ELF-1 (cell line): ENCODE data around the gene NEMP2.

Experiments
- DNase-seq: peaks from one replicate; pipeline ENCODE4 v3.0.0-alpha.2; 2016; ENCODE audit warnings: low read depth, low spot score

The NEMP2 gene, protein sequence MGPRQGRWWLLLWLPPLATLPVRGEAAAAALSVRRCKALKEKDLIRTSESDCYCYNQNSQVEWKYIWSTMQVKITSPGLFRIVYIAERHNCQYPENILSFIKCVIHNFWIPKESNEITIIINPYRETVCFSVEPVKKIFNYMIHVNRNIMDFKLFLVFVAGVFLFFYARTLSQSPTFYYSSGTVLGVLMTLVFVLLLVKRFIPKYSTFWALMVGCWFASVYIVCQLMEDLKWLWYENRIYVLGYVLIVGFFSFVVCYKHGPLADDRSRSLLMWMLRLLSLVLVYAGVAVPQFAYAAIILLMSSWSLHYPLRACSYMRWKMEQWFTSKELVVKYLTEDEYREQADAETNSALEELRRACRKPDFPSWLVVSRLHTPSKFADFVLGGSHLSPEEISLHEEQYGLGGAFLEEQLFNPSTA

DNA sequence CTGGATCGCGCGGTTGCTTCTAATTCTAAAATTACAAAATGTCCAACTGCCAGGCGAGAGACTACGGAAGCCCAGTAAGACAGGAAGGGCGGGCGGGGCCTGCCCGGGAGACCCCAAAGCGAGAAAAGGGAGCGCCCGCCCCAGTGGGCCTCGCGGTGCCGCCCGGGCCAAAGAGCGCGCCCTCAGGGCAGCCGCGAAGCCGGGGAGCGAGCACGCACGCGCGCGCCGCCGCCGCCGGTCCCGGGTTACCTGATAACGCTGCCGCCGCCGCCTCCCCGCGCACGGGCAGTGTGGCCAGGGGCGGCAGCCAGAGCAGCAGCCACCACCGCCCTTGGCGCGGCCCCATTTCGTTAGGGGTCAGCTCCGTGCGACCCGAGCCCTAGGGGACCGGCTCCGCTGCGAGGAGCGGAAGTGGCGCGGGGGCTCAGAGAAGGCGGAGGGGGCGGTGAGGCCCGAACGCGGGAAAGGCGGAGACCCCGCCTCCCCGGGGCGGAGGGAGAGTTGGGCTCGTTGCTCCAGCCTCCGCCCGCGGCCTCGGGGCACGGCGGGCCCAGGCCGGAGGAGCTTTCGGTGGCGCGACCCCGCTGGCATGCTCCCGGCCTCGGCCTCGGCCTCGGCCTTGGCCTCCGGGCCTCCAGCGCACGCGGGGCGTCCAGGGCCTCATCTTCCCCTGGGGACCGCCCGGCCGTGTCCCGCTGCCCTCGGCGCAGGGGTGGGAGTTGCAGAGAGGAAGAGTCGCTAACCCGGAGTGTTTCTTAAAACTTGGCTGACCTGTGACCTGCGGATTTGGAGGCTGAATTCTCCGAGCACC lies at the start of gene NEMP2:
Gene NEMP2, minus strand, starts transcription at position 413 of the 811 bp plus-strand sequence. Its CDS starts 67 bp downstream, at position 346.
- DNase-seq: peak; percentile 91

DNA sequence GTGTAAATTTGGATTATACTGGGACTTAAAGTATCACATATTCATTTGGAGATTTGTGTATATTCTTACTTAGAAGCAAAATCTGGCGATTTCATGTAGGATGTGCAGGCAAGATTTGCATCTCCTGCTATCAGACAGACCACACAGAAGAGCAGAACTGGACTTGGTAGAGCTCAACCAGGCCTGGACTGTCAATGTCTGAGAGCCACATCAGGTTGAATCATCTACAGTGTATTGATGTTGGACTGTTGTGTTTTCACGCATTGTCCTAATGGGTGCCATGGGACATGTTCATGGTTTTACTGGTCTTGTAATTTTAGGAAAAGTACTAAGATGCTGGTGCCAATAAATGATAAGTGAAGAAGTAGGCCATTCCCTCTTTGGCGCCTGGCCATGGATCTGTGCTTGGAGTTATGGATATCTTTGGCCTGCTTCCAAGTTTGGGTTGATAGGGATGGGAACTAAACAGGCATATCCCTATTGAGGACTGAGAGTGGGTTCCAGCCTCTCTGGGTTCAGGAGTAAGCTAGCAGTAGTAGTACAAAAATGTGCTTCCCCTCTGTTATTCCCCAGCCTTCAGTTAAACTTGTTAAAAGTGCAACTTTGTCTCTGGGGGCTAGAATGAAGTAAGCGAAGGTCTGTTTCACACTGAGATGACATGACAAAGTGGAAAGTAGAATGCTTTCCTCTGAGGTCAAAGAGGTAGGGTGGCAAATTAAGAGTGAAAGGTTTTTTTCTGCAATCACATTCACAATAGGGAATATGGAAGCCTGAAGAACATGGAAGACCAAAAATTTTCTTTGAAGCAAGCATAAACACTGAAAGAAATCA lies 49.2 kb upstream of the NEMP2 start:
- DNase-seq: no peak

- no peak for DNase-seq
These were observed 48.4 kb upstream of the NEMP2 start for GRCh38 chr2:190582736-190583506.

DNA sequence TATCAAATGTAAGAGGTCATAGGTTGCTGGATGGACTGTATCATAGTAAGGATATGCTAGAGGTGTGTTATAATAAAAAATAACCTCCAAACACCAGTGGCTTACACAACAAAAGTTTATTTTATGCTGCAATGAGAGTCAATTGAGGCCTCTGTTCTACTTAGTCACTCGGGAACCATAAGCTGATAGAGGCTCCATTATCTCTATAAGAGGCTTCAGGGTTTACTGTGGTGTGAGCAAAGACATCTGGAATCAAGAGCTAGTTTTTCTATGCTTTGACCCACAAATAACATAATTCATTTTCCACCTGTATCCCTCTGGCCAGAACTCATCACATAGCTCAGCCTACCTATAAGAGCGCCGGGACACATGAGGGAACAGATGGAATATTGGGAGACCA lies 47.5 kb upstream of the NEMP2 start:
- no peak for DNase-seq

DNA sequence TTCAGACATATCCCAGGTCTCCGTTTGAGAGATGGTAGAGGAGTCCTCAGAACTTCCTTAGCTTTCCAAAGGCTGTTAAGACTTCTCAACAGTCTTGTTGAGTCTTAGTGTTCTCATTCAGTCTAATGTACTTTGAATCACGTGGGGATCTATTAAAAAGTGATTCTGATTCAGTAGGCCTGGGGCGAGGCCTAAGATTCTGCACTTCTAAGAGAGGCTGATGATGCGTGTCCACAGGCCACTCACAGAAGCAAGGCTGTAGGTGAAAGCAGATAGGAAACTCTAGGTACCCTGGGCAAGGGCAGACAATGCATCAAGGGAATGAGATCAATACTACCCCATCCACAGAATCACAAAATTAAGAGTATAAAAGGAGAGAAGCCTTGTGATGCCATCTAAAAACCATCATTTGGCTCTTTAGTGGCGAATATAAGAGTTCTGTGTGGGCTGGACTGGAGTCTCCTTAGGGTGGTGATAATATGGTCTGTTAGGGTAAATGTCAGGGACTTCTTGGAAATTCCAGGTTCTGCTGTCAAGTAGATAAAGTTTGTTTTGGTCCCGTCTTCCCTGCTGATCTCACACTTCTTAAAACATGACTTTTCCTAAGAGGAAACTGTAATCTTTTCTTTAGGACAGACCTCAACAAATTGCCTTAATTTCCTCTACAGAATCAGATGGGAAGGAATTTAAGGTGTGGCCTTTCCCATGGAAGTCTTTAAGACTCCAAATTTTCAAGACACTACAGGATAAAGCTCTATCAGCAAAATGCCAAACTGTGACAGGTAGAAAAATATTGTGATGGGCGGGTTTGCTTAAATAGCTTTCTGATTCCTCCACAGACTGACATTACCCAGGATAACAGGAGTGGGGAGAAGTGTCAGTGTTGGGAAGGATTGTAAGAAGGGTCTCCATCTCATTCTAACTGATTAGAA lies 45.7 kb upstream of the NEMP2 start:
- DNase-seq: no peak

GRCh38 chr2:190579058-190579410 lies 44.5 kb upstream of the NEMP2 start:
- DNase-seq: no peak

DNA sequence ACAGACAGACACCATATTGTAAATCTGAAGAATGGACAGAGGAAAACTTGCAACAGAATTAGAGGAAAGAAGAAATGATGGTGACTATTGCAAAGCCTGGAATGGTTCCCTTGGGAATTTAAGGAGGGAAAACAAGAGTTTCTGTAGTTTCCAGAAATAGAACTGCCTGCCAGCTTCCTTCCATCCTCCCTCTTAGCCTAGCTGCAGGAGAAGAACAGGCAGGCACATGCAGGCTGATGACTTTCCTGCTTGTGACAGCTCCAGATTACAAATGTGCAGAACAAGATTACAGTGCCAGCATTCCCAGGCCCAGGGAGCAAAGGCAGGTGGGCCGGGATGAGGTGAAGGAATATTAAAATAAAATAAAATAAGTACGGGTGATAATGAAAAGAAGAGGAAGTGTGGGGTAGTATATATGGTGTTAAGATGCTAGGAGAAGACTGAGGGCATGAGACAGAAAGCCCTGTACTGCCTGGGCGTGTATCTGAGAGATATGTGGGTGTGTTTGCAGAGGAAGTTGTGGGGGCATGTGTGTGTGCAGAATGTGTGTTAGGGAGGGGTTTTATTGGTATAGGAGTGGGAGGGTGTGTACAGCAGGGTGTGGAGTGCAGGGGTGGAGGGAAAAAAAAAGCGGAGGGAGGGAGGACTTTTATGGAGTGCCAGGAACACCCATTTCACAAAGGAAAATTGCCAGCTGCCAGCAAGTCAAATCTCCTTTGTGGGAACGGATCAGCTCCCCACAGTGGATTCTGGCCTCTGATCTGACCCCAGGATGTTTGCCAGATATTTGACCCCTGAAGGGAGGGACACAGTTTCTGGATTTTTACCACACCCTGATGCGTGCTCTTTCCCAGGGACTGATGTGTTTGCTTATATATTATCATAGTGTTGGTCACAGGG lies 43.9 kb upstream of the NEMP2 start:
- no peak for DNase-seq

DNA sequence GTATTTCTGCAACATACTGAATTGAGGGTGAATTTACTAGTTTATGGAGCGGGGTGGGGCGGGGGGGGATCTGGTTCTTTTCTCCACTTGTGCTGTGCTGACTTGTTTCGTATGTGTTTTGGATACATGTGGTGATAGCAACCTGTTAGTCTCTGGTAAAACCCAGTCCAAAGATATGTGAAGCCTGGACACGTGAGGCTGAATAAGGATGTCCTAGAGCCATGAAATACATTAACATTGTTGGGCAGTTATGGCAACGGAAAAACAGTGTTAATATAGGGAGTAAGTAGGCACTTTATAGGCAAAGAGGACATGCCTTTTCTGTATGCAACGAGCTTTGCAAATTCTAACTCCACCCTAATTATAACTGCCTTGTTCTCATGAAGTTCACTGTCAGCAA lies 42.1 kb upstream of the NEMP2 start:
- no peak for DNase-seq

GRCh38 chr2:190575263-190575662 lies 40.7 kb upstream of the NEMP2 start:
- no peak for DNase-seq

GRCh38 chr2:190574169-190574568 lies 39.6 kb upstream of the NEMP2 start:
- DNase-seq: no peak

GRCh38 chr2:190572246-190572645 lies 37.7 kb upstream of the NEMP2 start:
- no peak for DNase-seq

DNA sequence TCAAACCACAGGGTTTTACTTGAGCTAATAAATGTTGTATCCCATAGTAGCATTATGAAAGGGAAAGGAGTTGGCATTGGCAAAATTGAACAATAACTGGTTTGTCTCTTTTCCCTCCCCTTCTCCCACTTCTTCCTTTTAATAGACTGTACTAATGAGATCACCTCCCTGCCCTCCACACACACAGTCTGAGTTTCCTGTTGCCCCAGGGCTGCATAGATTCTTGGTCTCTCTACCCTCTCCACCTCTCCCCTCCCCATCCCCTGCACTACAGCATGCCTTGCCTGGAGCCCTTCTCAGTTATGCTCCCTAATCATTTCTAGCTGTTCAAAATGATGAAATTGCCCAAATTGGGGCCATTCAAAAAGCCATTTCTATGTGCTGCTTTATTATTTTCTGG lies 37.2 kb upstream of the NEMP2 start:
- peak; percentile 27 for DNase-seq

DNA sequence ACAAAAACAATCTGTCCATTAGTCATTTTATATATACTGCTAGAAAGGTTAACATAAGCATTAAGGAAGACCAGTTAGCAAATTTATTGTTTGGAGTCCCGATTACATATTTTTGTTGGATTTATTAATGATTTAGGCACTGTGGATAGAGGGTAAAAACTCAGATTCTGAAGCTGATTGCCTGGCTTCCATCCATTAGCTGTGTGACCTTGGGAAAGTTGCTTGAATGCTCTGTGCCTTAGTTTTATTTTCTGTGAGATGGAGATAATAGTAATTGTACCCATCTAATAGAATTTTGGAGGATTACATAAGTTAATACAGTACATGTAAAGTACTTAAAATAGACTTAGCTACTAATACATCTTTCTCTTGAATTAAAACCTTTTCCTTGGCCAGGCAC lies 36.3 kb upstream of the NEMP2 start:
- DNase-seq: no peak

GRCh38 chr2:190569994-190570755 lies 35.7 kb upstream of the NEMP2 start:
- no peak for DNase-seq

DNA sequence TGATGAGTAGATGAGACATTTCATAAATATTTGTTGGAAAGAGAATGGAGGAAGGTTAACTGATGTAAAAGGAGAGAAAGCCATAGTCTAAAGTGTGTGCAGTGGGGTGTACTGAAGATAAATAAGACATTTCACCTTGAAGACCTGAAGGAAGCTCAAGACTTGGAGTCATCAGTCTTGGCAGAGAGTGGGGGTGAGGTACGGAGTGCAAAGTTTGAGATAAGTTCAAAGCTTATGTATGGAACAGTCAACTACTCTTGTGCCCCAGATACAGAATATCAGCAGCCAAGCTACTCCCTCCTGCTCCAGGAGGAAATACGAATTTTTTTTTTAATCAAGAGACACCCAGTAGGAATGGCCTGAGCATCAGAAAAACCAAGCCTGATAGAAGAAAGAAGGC lies 30.3 kb upstream of the NEMP2 start:
- no peak for DNase-seq

- DNase-seq: no peak
These were observed 29.1 kb upstream of the NEMP2 start for GRCh38 chr2:190563646-190564045.

GRCh38 chr2:190563109-190563508 lies 28.6 kb upstream of the NEMP2 start:
- no peak for DNase-seq

DNA sequence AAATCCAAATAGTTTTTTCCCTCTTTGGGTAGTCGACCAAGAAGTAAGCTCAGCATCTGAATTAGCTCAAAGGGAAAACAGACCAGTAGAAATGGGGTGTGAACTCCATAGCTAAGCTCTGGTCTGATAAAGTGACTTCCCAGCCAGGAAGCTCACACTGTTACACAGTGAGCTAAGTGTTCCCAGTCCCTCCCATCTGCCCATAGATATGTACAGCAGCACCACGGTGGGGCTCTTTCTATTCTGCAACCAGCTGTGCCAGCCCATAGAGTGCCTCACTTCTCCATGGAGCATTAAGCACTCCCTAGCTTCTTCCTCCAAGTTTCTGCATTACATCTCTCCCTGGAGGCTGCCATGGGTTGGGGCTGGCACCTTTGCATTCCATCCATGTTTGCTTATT lies 27.6 kb upstream of the NEMP2 start:
- DNase-seq: no peak
